Stomach (tissue), 9 donors: Measurements from ENCODE around the gene DCLK3. TPM values are rescaled to one million over a fixed set of nuclear protein-coding genes. Genes with fewer than 3 reads are reported as not detected.
A peak's percentile ranks its signal among the peaks of the same experiment; 100 is the strongest.

ENCODE experiments used
- DNase-seq, 2 donors: peaks; one replicate each; pipeline versions ENCODE4 v3.0.0 to v3.0.0-alpha.2; 2013 to 2019
- H3K27ac ChIP-seq, 5 donors: fragments of 200-600 bp in 4 of 5; sonication (generic) in 4 of 5; one replicate each; pipeline ENCODE4 v1.5.1; 2013 to 2019; ENCODE audit warnings: mild to moderate bottlenecking in 1 of 5, moderate library complexity in 1 of 5
- H3K27me3 ChIP-seq, 3 donors: fragments of 200-600 bp; sonication (generic); one replicate each; pipeline ENCODE4 v1.5.1; 2017 to 2019; ENCODE audit warnings: mixed run types in 1 of 3
- H3K36me3 ChIP-seq, 4 donors: fragments of 200-600 bp; sonication (generic); 1 replicate in 3 of 4; 2 replicates in 1 of 4; pipeline ENCODE4 v1.5.1; 2016 to 2019
- H3K4me1 ChIP-seq, 4 donors: fragments of 200-600 bp; sonication (generic); one replicate each; pipeline ENCODE4 v1.5.1; 2016 to 2019
- H3K4me3 ChIP-seq, 4 donors: fragments of 200-600 bp; sonication (generic) in 3 of 4; one replicate each; pipeline ENCODE4 v1.5.1; 2016 to 2019; ENCODE audit warnings: mild to moderate bottlenecking in 1 of 4
- H3K9me3 ChIP-seq, 4 donors: fragments of 200-600 bp; sonication (generic); one replicate each; pipeline ENCODE4 v1.5.1; 2016 to 2019
- EP300 ChIP-seq: sonication (generic); formaldehyde crosslinking; IDR thresholded peaks from one replicate; pipeline ENCODE4 v1.6.1; 2017; ENCODE audit warnings: antibody characterized with exemption
- POLR2A ChIP-seq, 4 donors: fragments of 450-650 bp; IDR thresholded peaks; one replicate each; pipeline ENCODE4 v1.6.1; 2016; ENCODE audit warnings: antibody characterized with exemption in 4 of 4, control low read depth in 2 of 4, mild to moderate bottlenecking in 1 of 4, moderate library complexity in 1 of 4
- POLR2AphosphoS5 ChIP-seq, 3 donors: sonication (generic); formaldehyde crosslinking; IDR thresholded peaks; one replicate each; pipeline ENCODE4 v1.6.1; 2016; ENCODE audit warnings: antibody characterized with exemption in 3 of 3
- WGBS, 5 donors: extraction: QIAGEN DNeasy Blood & Tissue Kit in 3 of 5; methylation state at CpG; one replicate each; pipeline versions ENCODE4 v1.1.5 to v1.1.7; 2013 to 2018; 5-methylcytosine and 5-hydroxymethylcytosine counted together
- intact Hi-C: fragments of 100-400 bp; cut with DNase I; formaldehyde crosslinking; loops from one replicate; pipeline ENCODE4 v1.15.1; 2023; ENCODE audit warnings: low total_unique reads
- polyA plus RNA-seq, 3 donors: library from polyadenylated mRNA; stranded (reverse); fragments of 200-250 nt; gene quantifications; one replicate each; pipeline ENCODE4 v1.2.3, GENCODE V29; 2013
- total RNA-seq, 5 donors: library from RNA; depleted of rRNA; stranded (reverse); fragments of >200 nt; gene quantifications; one replicate each; pipeline versions ENCODE4 v1.1.0 to v1.2.3, GENCODE V29; 2014 to 2016
- TF ChIP-seq, protein P1 (sequence below), 7 experiments: fragments of 450-650 bp in 4 of 7; fragments of 200-600 bp in 3 of 7; sonication (generic) in 3 of 7; IDR thresholded peaks; one replicate each; pipeline ENCODE4 v1.5.1; 2016 to 2019; ENCODE audit warnings: antibody characterized with exemption in 7 of 7, control low read depth in 2 of 7, mild to moderate bottlenecking in 1 of 7
- donor health status: healthy with polysubstance abuse.
- donor health status: Bipolar disorder and iron deficiency.
- donor health status: healthy.

DCLK3 gene
- total and polyA plus RNA-seq, 8 donors = 0.45 to 0.92 TPM; not detected in 6

DNA sequence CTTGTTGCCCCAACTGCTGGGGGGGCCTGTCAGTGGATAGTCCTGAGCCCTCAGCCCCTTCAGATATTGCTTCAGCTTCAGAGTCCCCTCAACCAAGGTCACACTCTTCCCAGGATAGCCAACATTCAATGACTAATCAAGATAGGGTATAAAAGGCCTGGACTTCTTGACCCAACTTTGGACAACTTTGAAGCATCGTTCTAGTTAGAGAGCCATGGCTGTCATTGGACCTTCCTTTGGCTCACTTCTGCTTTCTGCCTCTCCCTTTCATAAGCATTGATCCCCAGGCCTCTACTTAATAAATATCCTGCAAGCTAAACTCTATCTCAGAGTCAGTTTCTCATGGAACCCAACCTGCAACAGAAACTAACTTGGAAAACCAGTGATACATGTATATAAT, 31.3 kb upstream of the DCLK3 start:
- no peaks in the 10 kb centered on the region for H3K9me3 ChIP-seq
- no peak overlapping the region for H3K4me3 ChIP-seq
- no peak for TF ChIP-seq POLR2A (IDR thresholded peaks at IDR 0.05)
- TF ChIP-seq POLR2AphosphoS5 (IDR thresholded peaks at IDR 0.05) = no peak
- TF ChIP-seq, protein P1, sequence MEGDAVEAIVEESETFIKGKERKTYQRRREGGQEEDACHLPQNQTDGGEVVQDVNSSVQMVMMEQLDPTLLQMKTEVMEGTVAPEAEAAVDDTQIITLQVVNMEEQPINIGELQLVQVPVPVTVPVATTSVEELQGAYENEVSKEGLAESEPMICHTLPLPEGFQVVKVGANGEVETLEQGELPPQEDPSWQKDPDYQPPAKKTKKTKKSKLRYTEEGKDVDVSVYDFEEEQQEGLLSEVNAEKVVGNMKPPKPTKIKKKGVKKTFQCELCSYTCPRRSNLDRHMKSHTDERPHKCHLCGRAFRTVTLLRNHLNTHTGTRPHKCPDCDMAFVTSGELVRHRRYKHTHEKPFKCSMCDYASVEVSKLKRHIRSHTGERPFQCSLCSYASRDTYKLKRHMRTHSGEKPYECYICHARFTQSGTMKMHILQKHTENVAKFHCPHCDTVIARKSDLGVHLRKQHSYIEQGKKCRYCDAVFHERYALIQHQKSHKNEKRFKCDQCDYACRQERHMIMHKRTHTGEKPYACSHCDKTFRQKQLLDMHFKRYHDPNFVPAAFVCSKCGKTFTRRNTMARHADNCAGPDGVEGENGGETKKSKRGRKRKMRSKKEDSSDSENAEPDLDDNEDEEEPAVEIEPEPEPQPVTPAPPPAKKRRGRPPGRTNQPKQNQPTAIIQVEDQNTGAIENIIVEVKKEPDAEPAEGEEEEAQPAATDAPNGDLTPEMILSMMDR (IDR thresholded peaks at IDR 0.05) = no peak
- no peak for TF ChIP-seq EP300
- H3K27me3 ChIP-seq = no peaks in the 10 kb centered on the region
- intact Hi-C loops = no loop called here
- no peaks in the 10 kb centered on the region for H3K36me3 ChIP-seq
- no peak for DNase-seq
- H3K4me1 ChIP-seq = no peaks in the 10 kb centered on the region
- 74 to 93% (median 86%) methylated on average over 1 of the region's 1 CpG for WGBS, 5 donors
- no peak overlapping the region for H3K27ac ChIP-seq

DNA sequence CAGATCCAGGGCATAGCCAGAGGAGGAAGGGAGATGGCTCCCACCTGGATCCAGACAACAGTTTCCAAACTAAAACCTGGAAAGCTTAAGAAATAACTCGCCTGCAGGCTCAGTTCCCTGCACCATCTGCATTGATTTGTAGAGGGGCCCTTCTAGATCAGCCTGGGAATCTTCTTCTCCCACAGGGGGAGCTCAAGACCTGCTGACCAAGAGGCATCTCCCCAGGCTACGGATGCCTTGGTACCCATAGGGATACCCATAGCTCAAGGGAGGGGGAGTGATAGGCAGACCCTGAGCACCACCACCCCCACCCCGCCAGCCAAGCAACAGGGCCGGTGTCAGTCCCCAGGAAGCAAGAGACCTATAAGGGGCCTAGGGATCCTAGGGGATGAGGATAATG, 28.0 kb upstream of the DCLK3 start:
- TF ChIP-seq POLR2AphosphoS5 (IDR thresholded peaks at IDR 0.05) (no peak), EP300 (no peak), POLR2A (IDR thresholded peaks at IDR 0.05) (no peak)
- TF ChIP-seq, protein P1 (IDR thresholded peaks at IDR 0.05) = no peak
- DNase-seq = peak in 1 of 2 donors; percentile 28

DNA sequence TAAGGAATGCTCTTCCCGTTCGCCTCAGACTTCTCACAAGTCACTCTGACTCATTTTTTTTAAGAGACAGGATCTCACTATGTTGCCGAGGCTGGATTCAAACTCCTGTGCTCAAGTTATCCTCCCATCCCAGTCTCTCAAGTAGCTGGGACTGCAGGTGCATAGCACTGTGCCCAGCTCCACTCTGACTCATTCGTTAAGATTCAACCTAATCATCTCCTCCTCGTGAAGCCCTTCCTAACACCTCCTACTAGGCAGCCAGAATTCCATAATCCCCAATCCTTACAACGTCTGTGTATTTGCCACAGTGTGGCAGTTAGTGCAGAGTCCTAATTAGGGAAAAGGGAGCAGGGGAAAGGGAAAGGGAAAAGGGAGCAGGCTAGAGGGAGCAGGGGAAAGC, 26.4 kb upstream of the DCLK3 start:
- Histone ChIP-seq H3K36me3 (no peaks in the 10 kb centered on the region), H3K4me3 (no peak overlapping the region), H3K9me3 (no peaks in the 10 kb centered on the region), H3K27me3 (no peaks in the 10 kb centered on the region), H3K4me1 (no peaks in the 10 kb centered on the region), H3K27ac (no peak overlapping the region)
- DNase-seq = no peak
- intact Hi-C loops = no loop called here
- WGBS, 5 donors = 54 to 69% (median 56%) methylated on average over 5 to 6 of the region's 6 CpGs
- TF ChIP-seq, protein P1 (IDR thresholded peaks at IDR 0.05) = no peak

More for the DNA sequence above, 28.0 kb upstream of the DCLK3 start:
- no peaks in the 10 kb centered on the region for H3K36me3 ChIP-seq
- no peaks in the 10 kb centered on the region for H3K4me1 ChIP-seq
- no peak overlapping the region for H3K27ac ChIP-seq
- no peaks in the 10 kb centered on the region for H3K27me3 ChIP-seq
- 46 to 69% (median 59%) methylated on average over 2 to 4 of the region's 4 CpGs for WGBS, 5 donors
- no peak overlapping the region for H3K4me3 ChIP-seq
- intact Hi-C loops = no loop called here
- H3K9me3 ChIP-seq = no peaks in the 10 kb centered on the region

DNA sequence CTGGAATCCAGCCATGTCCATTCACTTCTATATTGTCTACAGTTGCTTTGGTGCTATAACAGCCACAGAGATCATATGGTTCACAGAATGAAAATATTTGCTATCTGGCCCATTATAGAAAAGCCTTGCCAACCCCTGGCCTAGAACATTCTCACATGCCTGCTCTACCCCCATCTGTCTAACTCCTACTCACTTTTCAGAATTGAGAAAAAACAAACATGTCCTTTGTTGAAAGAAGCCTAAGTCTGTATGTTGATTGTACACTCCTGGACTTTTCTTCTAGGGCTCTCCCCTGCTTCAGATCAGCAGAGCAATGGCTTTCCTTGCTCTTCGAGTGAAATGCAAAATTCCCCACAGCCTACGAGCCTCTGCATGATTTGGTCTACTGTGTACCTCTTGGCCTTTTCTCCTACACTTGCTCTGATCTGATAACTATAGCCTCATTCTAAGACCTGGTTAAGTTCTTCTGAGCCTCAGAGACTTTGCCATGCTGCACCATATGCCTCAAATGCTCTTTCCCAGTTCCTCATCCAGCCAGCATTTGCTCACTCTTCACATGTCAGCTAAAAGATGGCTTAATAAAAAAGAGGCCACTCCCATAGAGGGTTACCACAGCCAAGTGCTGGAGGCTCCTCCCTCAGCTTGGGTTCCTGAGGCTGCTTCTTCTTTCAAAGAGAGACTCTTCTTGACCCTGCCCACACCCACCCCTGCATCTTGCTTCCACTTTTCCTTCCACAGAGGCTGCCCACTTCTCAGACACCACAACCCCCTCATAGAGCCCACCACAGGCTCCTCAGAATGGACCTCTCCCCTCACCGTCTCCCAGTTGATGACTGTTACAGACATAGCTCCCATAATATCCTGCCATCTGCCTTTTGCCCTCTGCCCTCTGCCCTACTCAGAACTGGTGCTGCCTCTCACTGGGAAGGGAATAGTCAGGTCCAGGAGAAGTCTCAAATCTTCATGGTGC, 22.9 kb upstream of the DCLK3 start:
- no peaks in the 10 kb centered on the region for H3K36me3 ChIP-seq
- intact Hi-C loops = no loop called here
- no peaks in the 10 kb centered on the region for H3K9me3 ChIP-seq
- H3K4me1 ChIP-seq = no peaks in the 10 kb centered on the region
- H3K27me3 ChIP-seq = no peaks in the 10 kb centered on the region
- no peak for DNase-seq
- WGBS, 5 donors = 55 to 78% (median 58%) methylated on average over 3 of the region's 3 CpGs
- TF ChIP-seq POLR2AphosphoS5 (IDR thresholded peaks at IDR 0.05) = no peak
- TF ChIP-seq, protein P1 (IDR thresholded peaks at IDR 0.05) = no peak
- no peak for TF ChIP-seq EP300
- no peak for TF ChIP-seq POLR2A (IDR thresholded peaks at IDR 0.05)
- no peak overlapping the region for H3K4me3 ChIP-seq
- no peak overlapping the region for H3K27ac ChIP-seq
